ENCODE results near the gene PODXL. TPM values are rescaled to one million over a fixed set of nuclear protein-coding genes. Genes with fewer than 3 reads are reported as not detected.

Gene PODXL
- total and polyA plus RNA-seq, 10 of the 15 experiments (the other 5 are each of a cell fraction or from before 2014, with no cell fraction given), result 0.04 to 1.8 (median 0.38) TPM

- RAD21 ChIA-PET (ENCODE audit: unreplicated experiment), result no interaction called here
- H3K27me3 ChIP-seq (replicated peaks in 1 of 2; ENCODE audit: control insufficient read depth in 2 of 2, insufficient read depth in 2 of 2, low read length in 1 of 2), result no peaks in the 10 kb centered on the region
- in situ Hi-C loops (cut with MboI), result no loop called here
- CTCF ChIA-PET, result interaction anchor here (1.3 to 1.7 kb wide), 3 partner anchors 10 to 18 kb away, joined by 4 to 8 read pairs (median 5); no protein-coding TSS in a partner anchor
- H3K79me2 ChIP-seq (ENCODE audit: control insufficient read depth, insufficient read depth, low read length), result no peaks in the 10 kb centered on the region
- H3K4me1 ChIP-seq (ENCODE audit: control insufficient read depth, insufficient read depth, low read length), result no peaks in the 10 kb centered on the region
- H3K36me3 ChIP-seq (ENCODE audit: control insufficient read depth in 2 of 2, insufficient read depth in 2 of 2, low read length in 1 of 2), result peaks cover 0 to 5% of the 10 kb centered on the region in 2 experiments; a peak in 2 of 4 replicates
- H3K9ac ChIP-seq (ENCODE audit: control insufficient read depth, insufficient read depth, low read length), result no peak overlapping the region
- H3K4me2 ChIP-seq (ENCODE audit: control insufficient read depth, insufficient read depth), result no peak overlapping the region
- no TSS peak for BruUV-seq (replicated peaks)
- no peaks in the 10 kb centered on the region for H4K20me1 ChIP-seq (ENCODE audit: control insufficient read depth, insufficient read depth)
- no peak overlapping the region for H2AFZ ChIP-seq (ENCODE audit: control insufficient read depth, low read depth, low read length)
- DNase-seq (ENCODE audit: low read depth, low spot score) (no peak), FAIRE-seq (no peak), ATAC-seq (no peak)
- intact Hi-C loops (cut with micrococcal nuclease; ENCODE audit: unreplicated experiment), result no loop called here
- H3K27ac ChIP-seq (ENCODE audit: control insufficient read depth, insufficient read depth), result no peak overlapping the region
- SMC1A ChIA-PET (ENCODE audit: uncharacterized antibody, unreplicated experiment), result interaction anchor here (3.6 kb wide), 1 partner anchor 12 kb away, joined by 18 read pairs; no protein-coding TSS in a partner anchor
- H3K4me3 ChIP-seq, result no peak overlapping the region
- 91% methylated on average over 7 of the region's 7 CpGs for WGBS (ENCODE audit: insufficient coverage, insufficient replicate concordance, low lambda C conversion rate, missing lambda C conversion rate)
- POLR2A ChIA-PET, result no interaction called here
- TF ChIP-seq MEF2B (IDR thresholded peaks at IDR 0.05; ENCODE audit: partially characterized antibody, poor library complexity, severe bottlenecking), result no peak
- no peak for TF ChIP-seq PKNOX1 (IDR thresholded peaks at IDR 0.05)
- no peak for TF ChIP-seq YBX1 (IDR thresholded peaks at IDR 0.05)
- no peak for TF ChIP-seq RELB (IDR thresholded peaks at IDR 0.05; ENCODE audit: low read depth)
- no peak for TF ChIP-seq RUNX3 (IDR thresholded peaks at IDR 0.05; ENCODE audit: low read length)
- TF ChIP-seq, protein P1, sequence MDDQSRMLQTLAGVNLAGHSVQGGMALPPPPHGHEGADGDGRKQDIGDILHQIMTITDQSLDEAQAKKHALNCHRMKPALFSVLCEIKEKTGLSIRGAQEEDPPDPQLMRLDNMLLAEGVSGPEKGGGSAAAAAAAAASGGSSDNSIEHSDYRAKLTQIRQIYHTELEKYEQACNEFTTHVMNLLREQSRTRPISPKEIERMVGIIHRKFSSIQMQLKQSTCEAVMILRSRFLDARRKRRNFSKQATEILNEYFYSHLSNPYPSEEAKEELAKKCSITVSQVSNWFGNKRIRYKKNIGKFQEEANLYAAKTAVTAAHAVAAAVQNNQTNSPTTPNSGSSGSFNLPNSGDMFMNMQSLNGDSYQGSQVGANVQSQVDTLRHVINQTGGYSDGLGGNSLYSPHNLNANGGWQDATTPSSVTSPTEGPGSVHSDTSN (IDR thresholded peaks at IDR 0.05; ENCODE audit: insufficient replicate concordance, low read depth, low read length), result no peak
- TF ChIP-seq, protein P2, sequence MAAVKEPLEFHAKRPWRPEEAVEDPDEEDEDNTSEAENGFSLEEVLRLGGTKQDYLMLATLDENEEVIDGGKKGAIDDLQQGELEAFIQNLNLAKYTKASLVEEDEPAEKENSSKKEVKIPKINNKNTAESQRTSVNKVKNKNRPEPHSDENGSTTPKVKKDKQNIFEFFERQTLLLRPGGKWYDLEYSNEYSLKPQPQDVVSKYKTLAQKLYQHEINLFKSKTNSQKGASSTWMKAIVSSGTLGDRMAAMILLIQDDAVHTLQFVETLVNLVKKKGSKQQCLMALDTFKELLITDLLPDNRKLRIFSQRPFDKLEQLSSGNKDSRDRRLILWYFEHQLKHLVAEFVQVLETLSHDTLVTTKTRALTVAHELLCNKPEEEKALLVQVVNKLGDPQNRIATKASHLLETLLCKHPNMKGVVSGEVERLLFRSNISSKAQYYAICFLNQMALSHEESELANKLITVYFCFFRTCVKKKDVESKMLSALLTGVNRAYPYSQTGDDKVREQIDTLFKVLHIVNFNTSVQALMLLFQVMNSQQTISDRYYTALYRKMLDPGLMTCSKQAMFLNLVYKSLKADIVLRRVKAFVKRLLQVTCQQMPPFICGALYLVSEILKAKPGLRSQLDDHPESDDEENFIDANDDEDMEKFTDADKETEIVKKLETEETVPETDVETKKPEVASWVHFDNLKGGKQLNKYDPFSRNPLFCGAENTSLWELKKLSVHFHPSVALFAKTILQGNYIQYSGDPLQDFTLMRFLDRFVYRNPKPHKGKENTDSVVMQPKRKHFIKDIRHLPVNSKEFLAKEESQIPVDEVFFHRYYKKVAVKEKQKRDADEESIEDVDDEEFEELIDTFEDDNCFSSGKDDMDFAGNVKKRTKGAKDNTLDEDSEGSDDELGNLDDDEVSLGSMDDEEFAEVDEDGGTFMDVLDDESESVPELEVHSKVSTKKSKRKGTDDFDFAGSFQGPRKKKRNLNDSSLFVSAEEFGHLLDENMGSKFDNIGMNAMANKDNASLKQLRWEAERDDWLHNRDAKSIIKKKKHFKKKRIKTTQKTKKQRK (IDR thresholded peaks at IDR 0.05; ENCODE audit: low read depth, low read length), result no peak
- TF ChIP-seq ZNF24 (IDR thresholded peaks at IDR 0.05), result no peak
- TF ChIP-seq NFXL1 (IDR thresholded peaks at IDR 0.05; ENCODE audit: borderline replicate concordance), result no peak
- no peak for TF ChIP-seq MYC (IDR thresholded peaks at IDR 0.05; ENCODE audit: insufficient read depth, insufficient read length, insufficient replicate concordance, low read length, severe bottlenecking)
- TF ChIP-seq POLR2AphosphoS5 (IDR thresholded peaks at IDR 0.05; ENCODE audit: low read length), result no peak
- no peaks in the 10 kb centered on the region for H3K9me3 ChIP-seq (replicated peaks; ENCODE audit: control insufficient read depth, insufficient read depth, low read length)
These were observed 60.5 kb downstream of the PODXL start for GRCh38 chr7:131495669-131496498.
